ENCODE measurements around the gene IFNL3.

DNA sequence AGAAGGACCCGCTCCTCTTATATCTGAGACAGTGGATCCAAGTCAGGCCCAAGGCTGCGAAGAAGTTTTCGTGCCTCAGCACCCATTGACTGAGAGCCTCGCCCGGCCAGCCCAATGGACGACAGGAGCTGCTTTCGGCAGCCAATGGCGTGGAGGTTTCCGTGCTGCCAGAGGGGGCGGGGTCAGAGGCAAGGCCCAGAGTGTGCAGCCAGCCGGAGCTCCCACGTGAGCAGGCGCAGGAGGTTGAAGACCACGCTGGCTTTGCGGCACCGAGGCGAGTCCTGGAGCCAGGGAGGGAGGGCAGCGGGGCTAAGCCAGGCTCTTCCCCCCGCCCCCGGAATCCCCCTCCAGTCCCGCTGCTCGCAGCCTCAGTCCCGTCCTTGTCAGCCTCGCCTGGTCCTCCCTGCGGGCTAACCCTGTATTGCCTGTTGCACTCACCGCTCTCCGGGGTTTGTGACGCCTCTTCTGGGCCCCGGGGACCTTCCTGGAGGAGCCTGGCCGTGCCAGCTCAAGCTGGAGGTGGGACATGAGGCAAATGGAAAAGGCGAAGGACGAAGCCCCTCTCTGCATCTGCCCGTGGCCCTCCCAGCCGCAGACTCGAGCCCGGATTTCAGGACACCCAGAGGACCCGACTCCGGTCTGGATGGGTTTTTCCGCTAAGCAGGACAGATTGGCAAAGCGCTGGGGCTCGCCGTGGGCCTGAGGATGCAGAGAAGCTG is 2.3 kb upstream of the IFNL3 start:
- TF ChIP-seq CTCF (IDR thresholded peaks at IDR 0.05; ENCODE audit: low read depth, low read length): no peak
- no peak for TF ChIP-seq EZH2phosphoT487 (IDR thresholded peaks at IDR 0.05; ENCODE audit: low read depth)

Data from OCI-LY3 (cell line).